Stimulated activated CD8-positive, alpha-beta memory T cell treated with anti-CD3 and anti-CD28 coated beads, Interleukin-7, amount 100 ng/mL, for 48 hours (primary cell): Measurements from ENCODE around the gene FOSL2.

Experiments
- DNase-seq, 2 donors: peaks; one replicate each; pipeline ENCODE4 v3.0.0-alpha.2; 2020; ENCODE audit warnings: low read depth in 1 of 2; ENCODE audit errors: extremely low read depth in 1 of 2

FOSL2 gene

GRCh38 chr2:28392297-28393113 lies at the start of gene FOSL2:
TSS of gene FOSL2 (plus strand) at chr2:28392858. CDS start at chr2:28393721, 863 bp downstream.
- DNase-seq, result peak; percentile 80 to 93

GRCh38 chr2:28343184-28343942 lies 49.3 kb upstream of the FOSL2 start:
- DNase-seq, result no peak

- no peak for DNase-seq
Observed at GRCh38 chr2:28343971-28344715, 48.5 kb upstream of the FOSL2 start.

- no peak for DNase-seq
Observed at GRCh38 chr2:28344756-28345373, 47.8 kb upstream of the FOSL2 start.

GRCh38 chr2:28345619-28346018 lies 47.0 kb upstream of the FOSL2 start:
- DNase-seq, result no peak

- no peak for DNase-seq
Observed at GRCh38 chr2:28346587-28346986, 46.1 kb upstream of the FOSL2 start.

GRCh38 chr2:28347193-28347592 lies 45.5 kb upstream of the FOSL2 start:
- no peak for DNase-seq

- DNase-seq, result no peak
Observed at GRCh38 chr2:28347596-28347995, 45.1 kb upstream of the FOSL2 start.

GRCh38 chr2:28348149-28348567 lies 44.5 kb upstream of the FOSL2 start:
- DNase-seq, result peak in 1 of 2 donors; percentile 67

GRCh38 chr2:28348921-28349320 lies 43.7 kb upstream of the FOSL2 start:
- DNase-seq, result no peak

- DNase-seq, result no peak
Observed at GRCh38 chr2:28349546-28350165, 43.0 kb upstream of the FOSL2 start.

GRCh38 chr2:28350196-28350595 lies 42.5 kb upstream of the FOSL2 start:
- no peak for DNase-seq

GRCh38 chr2:28350791-28351285 lies 41.8 kb upstream of the FOSL2 start:
- no peak for DNase-seq

- DNase-seq, result no peak
Observed at GRCh38 chr2:28351621-28352020, 41.0 kb upstream of the FOSL2 start.

GRCh38 chr2:28352104-28352503 lies 40.6 kb upstream of the FOSL2 start:
- no peak for DNase-seq

GRCh38 chr2:28352610-28353195 lies 40.0 kb upstream of the FOSL2 start:
- DNase-seq, result no peak

- DNase-seq, result no peak
Observed at GRCh38 chr2:28354920-28355520, 37.6 kb upstream of the FOSL2 start.

- DNase-seq, result no peak
Observed at GRCh38 chr2:28355521-28356094, 37.0 kb upstream of the FOSL2 start.
